ENCODE data around the gene GUCY2D.

DNA sequence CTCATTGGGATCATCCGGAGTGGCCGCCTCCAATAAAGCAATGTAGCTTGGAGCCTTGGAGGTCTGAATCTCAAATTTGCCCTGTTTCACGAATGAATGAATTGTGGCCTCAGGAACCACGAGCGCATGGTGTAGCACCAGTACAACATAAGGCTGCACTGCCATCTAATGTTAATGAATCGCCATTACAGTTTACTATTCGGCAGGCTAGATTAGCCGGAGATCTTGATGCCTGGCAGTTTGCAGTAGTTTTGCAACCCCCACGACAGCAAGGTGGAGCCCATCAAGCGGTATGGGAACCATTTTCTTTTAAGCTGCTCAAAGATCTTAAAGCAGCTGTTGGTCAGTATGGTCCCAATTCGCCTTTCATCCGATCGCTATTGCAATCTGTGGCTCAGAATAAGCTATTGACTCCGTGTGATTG, 55.3 kb downstream of the GUCY2D start:
- TF ChIP-seq POLR2A (IDR thresholded peaks at IDR 0.05) = no peak
- TF ChIP-seq, protein P1, sequence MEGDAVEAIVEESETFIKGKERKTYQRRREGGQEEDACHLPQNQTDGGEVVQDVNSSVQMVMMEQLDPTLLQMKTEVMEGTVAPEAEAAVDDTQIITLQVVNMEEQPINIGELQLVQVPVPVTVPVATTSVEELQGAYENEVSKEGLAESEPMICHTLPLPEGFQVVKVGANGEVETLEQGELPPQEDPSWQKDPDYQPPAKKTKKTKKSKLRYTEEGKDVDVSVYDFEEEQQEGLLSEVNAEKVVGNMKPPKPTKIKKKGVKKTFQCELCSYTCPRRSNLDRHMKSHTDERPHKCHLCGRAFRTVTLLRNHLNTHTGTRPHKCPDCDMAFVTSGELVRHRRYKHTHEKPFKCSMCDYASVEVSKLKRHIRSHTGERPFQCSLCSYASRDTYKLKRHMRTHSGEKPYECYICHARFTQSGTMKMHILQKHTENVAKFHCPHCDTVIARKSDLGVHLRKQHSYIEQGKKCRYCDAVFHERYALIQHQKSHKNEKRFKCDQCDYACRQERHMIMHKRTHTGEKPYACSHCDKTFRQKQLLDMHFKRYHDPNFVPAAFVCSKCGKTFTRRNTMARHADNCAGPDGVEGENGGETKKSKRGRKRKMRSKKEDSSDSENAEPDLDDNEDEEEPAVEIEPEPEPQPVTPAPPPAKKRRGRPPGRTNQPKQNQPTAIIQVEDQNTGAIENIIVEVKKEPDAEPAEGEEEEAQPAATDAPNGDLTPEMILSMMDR (IDR thresholded peaks at IDR 0.05) = peak; percentile 64 to 79 (median 73)
- TF ChIP-seq EP300 (IDR thresholded peaks at IDR 0.05) = peak in 1 of 2 donors; percentile 28

Data from tibial nerve (tissue), 4 donors.